Kidney (tissue), 14 donors: Measurements from ENCODE around the gene GOLPH3. TPM values are rescaled to one million over a fixed set of nuclear protein-coding genes. Genes with fewer than 3 reads are reported as not detected.
"Not testable (repeated sequence)": the region's sequence is repeated elsewhere in the genome, so short reads cannot be mapped to it uniquely, and the experiment has no call there.

Source experiments
- DNase-seq, 5 donors: peaks; one replicate each; pipeline ENCODE4 v3.0.0-alpha.2; 2013 to 2020
- FAIRE-seq: peaks from 2 replicates; lab custom pipeline; 2012; peaks lifted over from hg19 to GRCh38; lab: Jason Lieb, UNC
- H3K27ac ChIP-seq, 2 donors: one replicate each; pipeline ENCODE4 v1.7.0; 2013; ENCODE audit warnings: low read depth in 2 of 2, low read length in 2 of 2, inconsistent platforms in 1 of 2
- H3K27me3 ChIP-seq: one replicate; pipeline ENCODE4 v1.7.1; 2013; ENCODE audit warnings: low read length, inconsistent platforms; ENCODE audit not compliant: control insufficient read depth, insufficient read depth
- H3K36me3 ChIP-seq, 3 donors: one replicate each; pipeline versions ENCODE4 v1.7.0 to v1.7.1; 2013; ENCODE audit warnings: low read length in 3 of 3, control low read depth in 1 of 3, inconsistent platforms in 1 of 3; ENCODE audit not compliant: insufficient read depth in 3 of 3, control insufficient read depth in 2 of 3
- H3K4me1 ChIP-seq, 3 donors: one replicate each; pipeline versions ENCODE4 v1.7.0 to v1.7.1; 2013; ENCODE audit warnings: low read length in 3 of 3, inconsistent platforms in 1 of 3, low read depth in 1 of 3; ENCODE audit not compliant: control insufficient read depth in 2 of 3, insufficient read depth in 2 of 3
- H3K4me3 ChIP-seq, 3 donors: one replicate each; pipeline versions ENCODE4 v1.7.0 to v1.8.1; 2013; ENCODE audit warnings: low read length in 3 of 3, control low read depth in 1 of 3, inconsistent platforms in 1 of 3
- H3K9ac ChIP-seq, 3 donors: one replicate each; pipeline versions ENCODE4 v1.7.0 to v1.7.1; 2013; ENCODE audit warnings: low read length in 3 of 3, control low read depth in 1 of 3, inconsistent platforms in 1 of 3
- H3K9me3 ChIP-seq, 3 donors: one replicate each; pipeline versions ENCODE4 v1.7.0 to v1.7.1; 2013; ENCODE audit warnings: low read length in 3 of 3, control low read depth in 1 of 3, inconsistent platforms in 1 of 3; ENCODE audit not compliant: control insufficient read depth in 2 of 3, insufficient read depth in 1 of 3
- intact Hi-C: fragments of 100-400 bp; cut with DNase I; formaldehyde crosslinking; loops from one replicate; pipeline ENCODE4 v1.11.1; 2022
- polyA plus RNA-seq: library from polyadenylated mRNA; stranded (reverse); fragments of 350-450 nt; fragmentation: Illumina TruSeq; extraction: RNeasy Lipid Tissue Mini Kit (QIAGEN cat#74804); gene quantifications from one replicate; pipeline ENCODE4 v1.2.3, GENCODE V29; 2014; ENCODE audit warnings: low read depth, low replicate concordance; ENCODE audit not compliant: insufficient read depth
- total RNA-seq: library from RNA; stranded (reverse); fragmentation: NEBNext Ultra II Directional; extraction: Animal tissue kit (Norgen Biotek cat#: 25700); gene quantifications from one replicate; pipeline ENCODE4 v1.2.1, GENCODE V29; 2021
- TF ChIP-seq, protein P1 (sequence below): IDR thresholded peaks from 3 replicates; pipeline ENCODE4 v1.5.1; 2012; ENCODE audit warnings: mild to moderate bottlenecking, moderate library complexity, borderline replicate concordance; ENCODE audit not compliant: insufficient read depth; ENCODE audit errors: extremely low read depth
- donor health status: control.
- donor health status: control.
- donor health status: control.
- donor health status: control.
- donor health status: control.
- donor health status: DM: yes; HTN: yes; CAD: no.
- donor health status: Normal renal cell carcinoma (clear cell type).

The GOLPH3 gene
- total and polyA plus RNA-seq, 2 donors from 2014 or later = 38.5 to 118 TPM

DNA sequence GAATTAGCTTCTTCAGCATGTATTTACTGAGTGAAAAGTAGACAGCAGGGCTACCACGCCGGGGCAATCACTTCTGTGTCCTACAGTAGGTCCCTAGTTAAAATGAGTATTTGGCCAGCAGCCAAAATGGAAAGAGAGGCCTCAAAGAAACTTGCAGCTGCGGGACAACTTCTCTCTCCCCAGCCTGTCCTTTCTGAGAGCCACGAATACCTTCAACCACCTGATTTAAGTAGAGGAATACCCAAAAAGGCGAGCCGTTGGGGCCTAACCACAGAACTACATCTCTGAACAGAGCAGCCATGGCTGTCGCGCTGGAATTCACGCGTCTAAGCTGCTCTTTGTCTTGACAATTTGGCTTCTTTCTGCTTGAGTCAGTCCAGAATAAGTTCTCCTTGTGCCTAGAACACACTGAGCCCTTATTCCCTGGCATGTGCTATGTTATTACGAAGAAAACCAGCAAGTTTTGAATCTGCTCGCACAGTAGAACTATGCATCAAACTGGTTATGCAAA, 43.8 kb upstream of the GOLPH3 start:
- DNase-seq (peak in 2 of 5 donors; percentile 37 to 66), FAIRE-seq (no peak)
- Histone ChIP-seq H3K9ac (no peak overlapping the region), H3K4me3 (no peak overlapping the region), H3K4me1 (no peaks in the 10 kb centered on the region), H3K9me3 (no peaks in the 10 kb centered on the region), H3K27ac (no peak overlapping the region), H3K36me3 (no peaks in the 10 kb centered on the region), H3K27me3 (no peaks in the 10 kb centered on the region)
- intact Hi-C loops = no loop called here
- TF ChIP-seq, protein P1, sequence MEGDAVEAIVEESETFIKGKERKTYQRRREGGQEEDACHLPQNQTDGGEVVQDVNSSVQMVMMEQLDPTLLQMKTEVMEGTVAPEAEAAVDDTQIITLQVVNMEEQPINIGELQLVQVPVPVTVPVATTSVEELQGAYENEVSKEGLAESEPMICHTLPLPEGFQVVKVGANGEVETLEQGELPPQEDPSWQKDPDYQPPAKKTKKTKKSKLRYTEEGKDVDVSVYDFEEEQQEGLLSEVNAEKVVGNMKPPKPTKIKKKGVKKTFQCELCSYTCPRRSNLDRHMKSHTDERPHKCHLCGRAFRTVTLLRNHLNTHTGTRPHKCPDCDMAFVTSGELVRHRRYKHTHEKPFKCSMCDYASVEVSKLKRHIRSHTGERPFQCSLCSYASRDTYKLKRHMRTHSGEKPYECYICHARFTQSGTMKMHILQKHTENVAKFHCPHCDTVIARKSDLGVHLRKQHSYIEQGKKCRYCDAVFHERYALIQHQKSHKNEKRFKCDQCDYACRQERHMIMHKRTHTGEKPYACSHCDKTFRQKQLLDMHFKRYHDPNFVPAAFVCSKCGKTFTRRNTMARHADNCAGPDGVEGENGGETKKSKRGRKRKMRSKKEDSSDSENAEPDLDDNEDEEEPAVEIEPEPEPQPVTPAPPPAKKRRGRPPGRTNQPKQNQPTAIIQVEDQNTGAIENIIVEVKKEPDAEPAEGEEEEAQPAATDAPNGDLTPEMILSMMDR = no peak

DNA sequence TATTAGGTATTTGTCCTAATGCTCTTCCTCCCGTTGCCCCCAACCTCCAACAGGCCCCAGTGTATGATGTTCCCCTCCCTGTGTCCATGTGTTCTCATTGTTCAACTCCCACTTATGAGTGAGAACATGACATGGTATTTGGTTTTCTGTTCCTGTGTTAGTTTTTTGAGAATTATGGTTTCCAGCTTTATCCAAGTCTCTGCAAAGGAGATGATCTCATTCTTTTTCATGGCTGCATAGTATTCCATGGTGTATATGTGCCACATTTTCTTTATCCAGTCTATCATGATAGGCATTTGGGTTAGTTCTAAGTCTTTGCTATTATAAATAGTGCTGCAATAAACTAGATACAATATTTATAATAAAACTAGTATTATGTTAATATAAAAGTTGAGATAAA, 40.2 kb upstream of the GOLPH3 start:
- H3K9me3 ChIP-seq, DNase-seq, FAIRE-seq, H3K27ac ChIP-seq, intact Hi-C loops, H3K4me3 ChIP-seq, H3K36me3 ChIP-seq, H3K4me1 ChIP-seq, H3K9ac ChIP-seq, H3K27me3 ChIP-seq: not testable (repeated sequence)

DNA sequence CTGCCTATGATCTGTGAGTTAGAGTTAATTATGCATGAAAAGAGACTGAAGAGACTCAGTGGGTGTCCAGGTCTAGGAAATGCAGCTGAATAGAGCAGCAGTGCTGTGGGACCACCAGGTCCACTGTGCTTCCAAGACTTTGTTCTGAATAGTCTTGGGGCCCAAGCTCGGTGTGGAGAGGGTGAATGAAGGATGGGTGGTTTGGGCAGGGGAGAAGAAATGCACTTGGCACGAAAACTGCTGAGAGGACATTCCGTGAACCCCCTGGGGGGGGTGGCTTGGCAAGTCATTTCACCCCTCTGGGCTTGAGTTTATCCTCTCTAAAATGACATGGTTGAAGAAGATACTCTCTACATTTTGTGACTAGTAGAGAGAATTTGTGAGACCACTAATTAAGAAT, 36.0 kb upstream of the GOLPH3 start:
- Histone ChIP-seq H3K4me1 (no peaks in the 10 kb centered on the region), H3K27ac (no peak overlapping the region), H3K9me3 (no peaks in the 10 kb centered on the region), H3K36me3 (no peaks in the 10 kb centered on the region), H3K27me3 (no peaks in the 10 kb centered on the region), H3K4me3 (no peak overlapping the region), H3K9ac (no peak overlapping the region)
- TF ChIP-seq, protein P1 = no peak
- FAIRE-seq (no peak), DNase-seq (no peak)
- intact Hi-C loops = no loop called here

DNA sequence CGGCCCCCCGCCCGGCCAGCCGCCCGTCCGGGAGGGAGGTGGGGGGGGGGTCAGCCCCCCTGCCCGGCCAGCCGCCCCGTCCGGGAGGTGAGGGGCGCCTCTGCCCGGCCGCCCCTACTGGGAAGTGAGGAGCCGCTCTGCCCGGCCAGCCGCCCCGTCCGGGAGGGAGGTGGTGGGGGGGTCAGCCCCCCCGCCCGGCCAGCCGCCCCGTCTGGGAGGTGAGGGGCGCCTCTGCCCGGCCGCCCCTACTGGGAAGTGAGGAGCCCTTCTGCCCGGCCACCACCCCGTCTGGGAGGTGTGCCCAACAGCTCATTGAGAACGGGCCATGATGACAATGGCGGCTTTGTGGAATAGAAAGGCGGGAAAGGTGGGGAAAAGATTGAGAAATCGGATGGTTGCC, 34.7 kb upstream of the GOLPH3 start:
- H3K36me3 ChIP-seq, H3K9ac ChIP-seq, intact Hi-C loops, FAIRE-seq, H3K4me3 ChIP-seq, H3K9me3 ChIP-seq, DNase-seq, H3K27me3 ChIP-seq, H3K27ac ChIP-seq, H3K4me1 ChIP-seq: not testable (repeated sequence)

DNA sequence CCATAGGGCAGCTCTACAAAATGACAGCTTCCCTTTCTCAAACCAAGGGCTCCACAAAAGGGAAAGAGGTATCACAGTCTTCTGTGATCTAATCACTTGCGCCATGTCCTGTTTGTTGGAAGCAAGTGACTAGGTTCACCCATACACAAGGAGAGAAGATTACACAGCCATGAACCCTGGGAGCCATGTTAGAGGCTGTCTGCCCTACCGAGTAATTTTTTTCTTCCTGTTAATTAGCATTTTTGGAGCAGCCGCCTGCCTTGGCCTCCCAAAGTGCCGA, 33.2 kb upstream of the GOLPH3 start:
- DNase-seq (no peak), FAIRE-seq (no peak)
- Histone ChIP-seq H3K36me3 (no peaks in the 10 kb centered on the region), H3K4me3 (no peak overlapping the region), H3K27me3 (no peaks in the 10 kb centered on the region), H3K27ac (no peak overlapping the region), H3K9me3 (no peaks in the 10 kb centered on the region), H3K9ac (no peak overlapping the region), H3K4me1 (no peaks in the 10 kb centered on the region)
- TF ChIP-seq, protein P1 = no peak
- intact Hi-C loops = no loop called here
